HG02642 (cell line): ENCODE data around the gene ZBED2.
A peak's percentile ranks its signal among the peaks of the same experiment; 100 is the strongest.

Experiments
- ATAC-seq: cut with Tn5 transposase; IDR thresholded peaks from one replicate; pipeline ENCODE4 v1.9.1; 2021; ENCODE audit warnings: mild to moderate bottlenecking; ENCODE audit not compliant: unreplicated experiment, poor library complexity

The ZBED2 gene

GRCh38 chr3:111605018-111605417, 9.9 kb upstream of the ZBED2 start:
- ATAC-seq = no peak

DNA sequence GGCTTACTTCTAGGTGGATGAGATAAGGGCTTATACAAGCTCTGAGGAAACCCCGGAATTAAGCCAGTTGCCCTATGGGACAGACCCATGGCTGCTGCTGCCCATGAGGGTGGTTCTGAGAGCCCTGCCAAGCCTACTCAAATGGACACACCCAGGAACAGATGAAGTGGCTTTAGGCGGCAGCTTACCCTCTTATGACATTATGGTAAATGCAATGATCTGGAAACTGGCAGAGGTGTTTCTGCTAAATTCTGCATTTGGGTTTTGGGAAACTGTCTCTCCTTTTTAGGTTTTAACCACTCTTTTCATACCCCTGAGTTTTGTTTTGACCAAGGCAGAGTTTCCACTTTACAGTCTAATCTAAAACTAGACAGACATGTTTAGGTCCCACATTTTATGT, 9.0 kb upstream of the ZBED2 start:
- ATAC-seq = peak; percentile 31

DNA sequence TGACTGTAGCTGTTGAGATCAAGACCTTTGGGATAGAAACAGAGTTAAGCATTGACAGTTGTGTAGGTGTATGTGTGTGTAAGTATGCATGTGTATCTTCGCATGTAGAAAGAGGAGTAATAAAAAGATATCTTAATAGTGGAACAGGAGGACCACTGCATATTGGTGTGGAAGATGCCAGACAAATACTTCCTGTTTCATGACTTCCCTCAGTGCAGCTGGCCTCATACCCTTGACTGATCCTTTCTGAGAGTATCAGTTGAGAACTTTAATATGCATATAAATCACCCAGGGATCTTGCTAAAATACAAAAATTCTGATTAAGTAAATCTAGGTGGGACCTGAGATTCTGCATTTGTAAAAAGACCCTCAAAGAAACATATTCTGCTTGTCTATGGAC, 8.5 kb upstream of the ZBED2 start:
- ATAC-seq = peak; percentile 59

- no peak for ATAC-seq
Measured at GRCh38 chr3:111601810-111602209, 6.7 kb upstream of the ZBED2 start.

DNA sequence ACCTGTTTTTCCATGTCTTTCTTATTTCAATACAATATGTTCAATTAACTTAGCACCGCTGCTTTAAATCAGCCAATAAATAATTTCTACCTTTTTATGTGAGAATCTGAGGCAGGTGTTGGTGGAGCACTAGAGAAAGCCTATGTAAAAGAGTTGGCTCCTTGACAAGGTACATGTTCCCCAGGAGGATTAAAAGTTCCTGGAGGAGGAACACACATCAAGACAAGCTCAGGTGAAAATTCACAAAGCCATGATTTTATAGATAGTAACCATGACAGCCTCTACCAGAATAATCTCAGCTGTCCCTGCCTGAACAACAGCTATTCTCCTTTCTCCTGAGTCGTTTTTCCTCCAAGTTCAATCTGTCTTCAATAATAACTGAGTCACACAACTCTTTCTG, 3.4 kb upstream of the ZBED2 start:
- no peak for ATAC-seq

DNA sequence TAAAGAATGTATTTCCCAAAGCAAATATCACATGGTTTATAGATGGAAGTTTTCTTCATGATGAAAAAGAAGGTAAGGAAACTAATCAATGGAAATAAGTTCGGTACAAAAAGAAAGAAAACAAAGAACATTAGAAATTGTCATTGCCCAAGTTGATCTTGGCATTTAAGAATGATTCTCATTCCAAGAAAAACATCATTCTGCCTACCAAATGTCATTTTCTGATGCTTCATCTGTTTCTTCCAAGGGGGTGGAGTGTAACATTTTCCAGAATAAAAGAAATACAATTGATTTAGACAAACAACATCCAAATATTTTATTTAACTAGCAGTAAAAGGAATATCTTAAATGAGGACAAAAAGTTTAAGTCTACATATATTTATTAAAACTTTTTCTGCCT, 3.0 kb upstream of the ZBED2 start:
- ATAC-seq = no peak

GRCh38 chr3:111596328-111596727, 1.2 kb upstream of the ZBED2 start:
- ATAC-seq = no peak

DNA sequence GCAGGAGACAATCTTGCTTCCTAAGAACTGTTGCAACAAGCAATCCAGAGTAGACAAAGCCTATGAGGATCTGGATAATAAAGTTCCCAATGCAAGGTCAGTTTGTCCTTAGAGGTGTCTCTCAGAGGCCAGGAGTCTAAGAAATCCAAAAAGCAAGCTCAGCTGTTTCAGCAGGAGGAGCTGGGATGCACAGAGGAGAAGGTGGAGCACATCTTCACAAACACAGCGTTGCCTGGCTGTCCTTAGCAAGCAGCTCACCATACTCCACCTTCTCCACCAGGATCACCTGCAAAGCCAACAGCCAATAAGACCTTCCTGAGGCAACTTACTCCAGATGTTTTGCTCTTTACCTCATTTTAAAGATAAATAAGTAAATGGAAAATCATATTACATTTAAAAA, 365 bp downstream of the ZBED2 start:
- ATAC-seq = peak; percentile 15

DNA sequence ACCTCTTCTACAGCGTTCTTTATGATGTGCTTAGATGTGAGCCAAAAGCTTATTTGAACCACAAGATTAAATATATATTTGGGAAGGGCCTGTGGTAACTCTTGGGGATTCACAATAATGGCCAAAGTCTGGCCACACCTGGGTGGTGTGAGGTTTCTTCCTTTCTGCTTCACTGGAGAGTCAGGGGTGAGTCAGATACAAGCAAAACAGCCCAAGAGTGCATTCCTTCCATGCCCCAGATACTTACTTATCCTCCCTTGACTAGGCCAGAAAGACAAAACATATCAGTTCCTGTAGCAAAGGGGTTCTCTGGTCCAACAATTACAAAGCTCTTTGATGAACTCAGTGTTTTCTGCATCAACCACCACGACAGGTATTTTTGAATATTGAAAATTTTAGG, 941 bp downstream of the ZBED2 start:
- ATAC-seq = peak; percentile 70

- no peak for ATAC-seq
Measured at GRCh38 chr3:111593666-111594065, 1.5 kb downstream of the ZBED2 start.

DNA sequence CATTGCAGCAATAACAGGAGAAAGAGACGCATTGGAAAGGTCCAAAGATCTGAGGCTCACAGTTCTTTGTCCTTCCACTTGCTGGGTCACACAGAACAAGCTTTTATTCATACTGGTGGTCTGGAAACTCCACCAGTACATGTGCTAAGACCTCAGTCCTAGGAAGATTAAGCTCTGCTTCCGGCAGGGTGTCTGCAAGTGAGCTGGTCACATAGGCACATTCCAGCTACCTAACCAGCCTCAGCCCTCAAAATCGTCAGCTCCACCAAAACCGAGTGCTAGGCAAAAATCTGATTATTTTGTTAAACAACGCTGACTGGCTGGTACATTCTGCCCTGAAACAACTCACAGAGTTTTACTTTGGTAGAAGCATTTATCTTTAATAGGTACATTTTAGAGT, 2.2 kb downstream of the ZBED2 start:
- ATAC-seq = peak; percentile 26

DNA sequence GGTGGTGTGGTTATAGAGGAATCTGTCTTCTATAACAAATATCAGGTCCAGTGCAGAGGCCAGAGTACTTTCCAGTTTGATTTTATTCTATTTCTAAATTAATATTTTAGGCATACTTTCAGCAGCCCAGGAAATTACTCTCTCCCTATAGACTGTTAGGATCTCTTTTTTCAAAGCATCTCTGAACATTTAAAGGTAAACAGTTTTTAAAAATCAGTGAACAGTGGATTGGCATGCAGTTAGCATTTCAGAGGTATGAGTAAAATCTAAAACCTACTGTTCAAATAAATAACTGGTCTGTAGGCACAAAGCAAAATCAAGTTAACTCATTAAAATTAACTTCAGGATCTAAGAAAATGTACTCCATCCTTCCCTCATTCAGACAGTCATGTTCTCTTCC, 3.0 kb downstream of the ZBED2 start:
- ATAC-seq = no peak

- no peak for ATAC-seq
Measured at GRCh38 chr3:111591555-111591954, 3.6 kb downstream of the ZBED2 start.

- no peak for ATAC-seq
Measured at GRCh38 chr3:111590143-111590491, 5.0 kb downstream of the ZBED2 start.

DNA sequence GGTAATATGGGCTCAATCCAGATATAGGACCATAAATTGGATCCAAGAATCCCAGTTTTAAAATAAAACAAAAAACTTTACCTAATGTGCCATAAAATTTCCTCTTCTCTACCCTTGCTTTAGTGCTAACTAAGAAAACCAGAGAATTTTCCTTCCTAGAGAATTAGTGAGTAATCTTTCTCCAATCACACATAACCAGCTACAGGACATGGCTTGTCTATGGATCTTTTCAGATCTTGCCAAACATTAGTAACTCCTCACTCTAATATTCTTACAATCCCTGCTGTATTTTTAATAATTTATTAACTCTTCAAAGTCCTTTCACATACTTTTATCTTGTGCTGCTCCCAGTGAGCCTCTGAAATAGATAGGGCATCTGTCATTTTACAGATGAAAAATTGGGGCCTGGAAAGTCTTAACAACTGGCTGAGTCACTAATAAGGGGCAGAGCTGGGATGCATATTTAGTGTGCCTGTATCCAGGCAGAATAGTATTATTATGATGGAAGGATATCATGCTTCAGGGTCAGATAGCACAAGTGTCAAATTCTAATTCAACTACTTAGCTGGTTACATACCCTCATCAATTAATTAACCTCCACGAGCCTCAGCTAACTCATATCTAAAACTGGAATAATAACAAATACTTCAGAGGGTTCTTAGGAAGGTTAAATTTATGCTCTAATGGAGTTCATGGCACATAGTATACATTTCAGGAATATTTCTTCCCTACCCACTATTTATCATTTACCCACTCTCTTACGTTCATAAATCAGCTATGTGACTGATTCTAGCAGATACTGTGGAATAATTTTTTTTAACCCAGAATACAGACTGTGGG, 5.6 kb downstream of the ZBED2 start:
- ATAC-seq = no peak

DNA sequence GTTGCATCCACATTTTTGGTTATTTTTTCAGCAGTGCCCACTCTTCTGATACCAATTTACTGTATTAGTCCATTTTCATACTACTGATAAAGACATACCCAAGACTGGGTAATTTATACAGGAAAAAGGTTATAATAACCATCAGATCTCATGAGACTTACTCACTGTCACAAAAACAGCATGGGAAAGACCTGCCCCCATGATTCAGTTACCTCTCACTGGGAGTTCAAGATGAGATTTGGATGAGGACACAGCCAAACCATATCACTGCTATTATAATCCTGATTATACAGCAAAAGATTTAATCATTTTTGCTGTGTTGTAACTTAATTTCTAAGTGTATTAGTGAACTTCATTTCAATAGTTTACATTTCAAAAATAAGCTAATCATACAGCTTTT, 6.6 kb downstream of the ZBED2 start:
- ATAC-seq = no peak

DNA sequence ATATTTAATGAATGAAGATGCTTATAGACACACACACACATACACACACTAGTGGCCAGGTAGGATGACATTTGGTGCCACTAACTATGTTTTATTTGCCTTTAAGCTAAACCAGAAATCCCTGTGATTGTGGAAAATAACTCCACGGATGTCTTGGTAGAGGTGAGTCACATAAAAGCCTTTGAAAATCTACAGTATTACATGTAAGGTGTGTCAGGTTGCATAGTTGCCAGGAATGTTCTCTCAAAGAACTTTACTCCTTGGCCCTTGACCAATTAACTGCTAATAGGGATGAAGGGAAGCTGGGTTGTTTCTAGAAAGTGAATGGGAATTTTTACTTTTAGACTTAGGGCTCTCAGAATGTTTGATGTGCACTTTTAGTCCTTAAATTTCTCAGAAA, 9.9 kb downstream of the ZBED2 start:
- ATAC-seq = no peak

- ATAC-seq = no peak
Measured at GRCh38 chr3:111584744-111585143, 10.4 kb downstream of the ZBED2 start.

- no peak for ATAC-seq
Measured at GRCh38 chr3:111582120-111582474, 13.0 kb downstream of the ZBED2 start.

GRCh38 chr3:111581403-111582119, 13.6 kb downstream of the ZBED2 start:
- ATAC-seq = no peak

GRCh38 chr3:111579495-111579894, 15.7 kb downstream of the ZBED2 start:
- no peak for ATAC-seq

- no peak for ATAC-seq
Measured at GRCh38 chr3:111578867-111579266, 16.3 kb downstream of the ZBED2 start.
